GM18499 (cell line): ENCODE measurements around the gene EPS15.
A peak's percentile ranks its signal among the peaks of the same experiment; 100 is the strongest.

Source experiments
- ATAC-seq: cut with Tn5 transposase; IDR thresholded peaks from one replicate; pipeline ENCODE4 v1.9.1; 2021; ENCODE audit warnings: moderate number of reproducible peaks; ENCODE audit not compliant: insufficient read depth, unreplicated experiment

EPS15 gene

GRCh38 chr1:51516649-51517158, 2.4 kb downstream of the EPS15 start:
- ATAC-seq: no peak

- ATAC-seq: no peak
Observed at GRCh38 chr1:51515982-51516648, 3.0 kb downstream of the EPS15 start.

- ATAC-seq: no peak
Observed at GRCh38 chr1:51515312-51515960, 3.6 kb downstream of the EPS15 start.

- no peak for ATAC-seq
Observed at GRCh38 chr1:51514733-51515132, 4.3 kb downstream of the EPS15 start.

GRCh38 chr1:51512606-51513005, 6.5 kb downstream of the EPS15 start:
- ATAC-seq: no peak

GRCh38 chr1:51512120-51512519, 6.9 kb downstream of the EPS15 start:
- no peak for ATAC-seq

- ATAC-seq: no peak
Observed at GRCh38 chr1:51509773-51510172, 9.3 kb downstream of the EPS15 start.

- no peak for ATAC-seq
Observed at GRCh38 chr1:51506537-51506936, 12.5 kb downstream of the EPS15 start.

- ATAC-seq: peak; percentile 37
Observed at GRCh38 chr1:51504806-51505525, 14.1 kb downstream of the EPS15 start.

GRCh38 chr1:51501218-51501630, 17.8 kb downstream of the EPS15 start:
- ATAC-seq: peak; percentile 68

GRCh38 chr1:51499694-51500093, 19.4 kb downstream of the EPS15 start:
- no peak for ATAC-seq

- ATAC-seq: no peak
Observed at GRCh38 chr1:51498924-51499323, 20.1 kb downstream of the EPS15 start.

GRCh38 chr1:51497340-51497739, 21.7 kb downstream of the EPS15 start:
- ATAC-seq: no peak

GRCh38 chr1:51494138-51494830, 24.8 kb downstream of the EPS15 start:
- no peak for ATAC-seq

- no peak for ATAC-seq
Observed at GRCh38 chr1:51491166-51491981, 27.7 kb downstream of the EPS15 start.

- ATAC-seq: no peak
Observed at GRCh38 chr1:51489472-51489871, 29.6 kb downstream of the EPS15 start.

- ATAC-seq: no peak
Observed at GRCh38 chr1:51488372-51489050, 30.6 kb downstream of the EPS15 start.

GRCh38 chr1:51487628-51488027, 31.4 kb downstream of the EPS15 start:
- ATAC-seq: no peak

GRCh38 chr1:51484591-51484990, 34.5 kb downstream of the EPS15 start:
- no peak for ATAC-seq
